Activated T-cell treated with anti-CD3 and anti-CD28 coated beads, Interleukin-2, amount 50 U/mL, for 1 hour (primary cell): Measurements from ENCODE around the gene NYNRIN.
"Not testable (repeated sequence)": the region's sequence is repeated elsewhere in the genome, so short reads cannot be mapped to it uniquely, and the experiment has no call there.

Source experiments
- DNase-seq: peaks from one replicate; pipeline ENCODE4 v3.0.0-alpha.2; 2020

NYNRIN gene

GRCh38 chr14:24434676-24435075 is 35.9 kb downstream of the NYNRIN start:
- DNase-seq = no peak

- no peak for DNase-seq
Measured at GRCh38 chr14:24435192-24435810, 36.5 kb downstream of the NYNRIN start.

GRCh38 chr14:24435998-24436354 is 37.2 kb downstream of the NYNRIN start:
- no peak for DNase-seq

GRCh38 chr14:24436355-24437019 is 37.7 kb downstream of the NYNRIN start:
- DNase-seq = no peak

GRCh38 chr14:24437020-24437735 is 38.4 kb downstream of the NYNRIN start:
- no peak for DNase-seq

- DNase-seq = no peak
Measured at GRCh38 chr14:24437736-24438067, 38.9 kb downstream of the NYNRIN start.

GRCh38 chr14:24438223-24439097 is 39.7 kb downstream of the NYNRIN start:
- DNase-seq = no peak

GRCh38 chr14:24439257-24439656 is 40.5 kb downstream of the NYNRIN start:
- DNase-seq = no peak

GRCh38 chr14:24439830-24440605 is 41.2 kb downstream of the NYNRIN start:
- no peak for DNase-seq

GRCh38 chr14:24440606-24441399 is 42.0 kb downstream of the NYNRIN start:
- no peak for DNase-seq

GRCh38 chr14:24441485-24441884 is 42.7 kb downstream of the NYNRIN start:
- DNase-seq = no peak

- DNase-seq = no peak
Measured at GRCh38 chr14:24441904-24442239, 43.1 kb downstream of the NYNRIN start.

GRCh38 chr14:24442240-24443052 is 43.6 kb downstream of the NYNRIN start, which contains the start of gene SDR39U1:
Gene SDR39U1 (minus strand): TSS chr14:24442776. CDS start chr14:24442769, 7 bp downstream.
- DNase-seq = peak; percentile 90

- DNase-seq = no peak
Measured at GRCh38 chr14:24443053-24443665, 44.4 kb downstream of the NYNRIN start.

GRCh38 chr14:24450828-24451227 is 52.0 kb downstream of the NYNRIN start:
- not testable (repeated sequence) for DNase-seq

GRCh38 chr14:24456980-24457379 is 58.2 kb downstream of the NYNRIN start:
- DNase-seq = no peak

- no peak for DNase-seq
Measured at GRCh38 chr14:24458736-24459135, 59.9 kb downstream of the NYNRIN start.

GRCh38 chr14:24459331-24459730 is 60.5 kb downstream of the NYNRIN start:
- no peak for DNase-seq

GRCh38 chr14:24461336-24461735 is 62.5 kb downstream of the NYNRIN start:
- DNase-seq = no peak
